GM18508 (cell line): ENCODE measurements around the gene MPPED1.

Experiments
- ATAC-seq: cut with Tn5 transposase; IDR thresholded peaks from one replicate; pipeline ENCODE4 v1.9.1; 2021; ENCODE audit warnings: moderate number of reproducible peaks; ENCODE audit not compliant: insufficient read depth, unreplicated experiment

The MPPED1 gene

GRCh38 chr22:43392385-43392989 lies 19.3 kb upstream of the MPPED1 start:
- ATAC-seq, result no peak

- ATAC-seq, result no peak
These were observed 18.5 kb upstream of the MPPED1 start for GRCh38 chr22:43393132-43393843.

- ATAC-seq, result no peak
These were observed 17.9 kb upstream of the MPPED1 start for GRCh38 chr22:43393844-43394474.

- no peak for ATAC-seq
These were observed 16.6 kb upstream of the MPPED1 start for GRCh38 chr22:43395086-43395695.

- no peak for ATAC-seq
These were observed 15.4 kb upstream of the MPPED1 start for GRCh38 chr22:43396321-43396933.

- no peak for ATAC-seq
These were observed 14.8 kb upstream of the MPPED1 start for GRCh38 chr22:43396934-43397457.

GRCh38 chr22:43397766-43398165 lies 14.0 kb upstream of the MPPED1 start:
- ATAC-seq, result no peak

- ATAC-seq, result no peak
These were observed 13.6 kb upstream of the MPPED1 start for GRCh38 chr22:43398246-43398645.

- ATAC-seq, result no peak
These were observed 12.9 kb upstream of the MPPED1 start for GRCh38 chr22:43398910-43399309.

GRCh38 chr22:43399338-43399979 lies 12.4 kb upstream of the MPPED1 start:
- ATAC-seq, result no peak

- no peak for ATAC-seq
These were observed 11.8 kb upstream of the MPPED1 start for GRCh38 chr22:43399980-43400358.

- no peak for ATAC-seq
These were observed 11.4 kb upstream of the MPPED1 start for GRCh38 chr22:43400449-43400848.

GRCh38 chr22:43401233-43401632 lies 10.6 kb upstream of the MPPED1 start:
- ATAC-seq, result no peak

- ATAC-seq, result no peak
These were observed 10.2 kb upstream of the MPPED1 start for GRCh38 chr22:43401661-43402060.

GRCh38 chr22:43402128-43402527 lies 9.7 kb upstream of the MPPED1 start:
- ATAC-seq, result no peak

- ATAC-seq, result no peak
These were observed 7.0 kb upstream of the MPPED1 start for GRCh38 chr22:43404673-43405385.

GRCh38 chr22:43406186-43406790 lies 5.5 kb upstream of the MPPED1 start:
- ATAC-seq, result no peak

- ATAC-seq, result no peak
These were observed 4.2 kb upstream of the MPPED1 start for GRCh38 chr22:43407591-43407990.

- no peak for ATAC-seq
These were observed 3.8 kb upstream of the MPPED1 start for GRCh38 chr22:43408009-43408408.
